Ovary (tissue), 3 donors: ENCODE data around the gene RASGEF1B.

Source experiments
- EP300 ChIP-seq: sonication (generic); formaldehyde crosslinking; IDR thresholded peaks from one replicate; pipeline ENCODE4 v1.6.1; 2017; ENCODE audit warnings: antibody characterized with exemption
- POLR2A ChIP-seq: fragments of 450-650 bp; IDR thresholded peaks from one replicate; pipeline ENCODE4 v1.6.1; 2017; ENCODE audit warnings: antibody characterized with exemption, mild to moderate bottlenecking, moderate library complexity
- TF ChIP-seq, protein P1 (sequence below), 3 donors: fragments of 450-650 bp in 2 of 3; fragments of 200-600 bp in 1 of 3; IDR thresholded peaks; one replicate each; pipeline versions ENCODE4 v1.5.1 to v1.8.0; 2016 to 2022; ENCODE audit warnings: antibody characterized with exemption in 3 of 3, mild to moderate bottlenecking in 1 of 3
- donor health status: DM: no; HTN: no; CAD: no.

DNA sequence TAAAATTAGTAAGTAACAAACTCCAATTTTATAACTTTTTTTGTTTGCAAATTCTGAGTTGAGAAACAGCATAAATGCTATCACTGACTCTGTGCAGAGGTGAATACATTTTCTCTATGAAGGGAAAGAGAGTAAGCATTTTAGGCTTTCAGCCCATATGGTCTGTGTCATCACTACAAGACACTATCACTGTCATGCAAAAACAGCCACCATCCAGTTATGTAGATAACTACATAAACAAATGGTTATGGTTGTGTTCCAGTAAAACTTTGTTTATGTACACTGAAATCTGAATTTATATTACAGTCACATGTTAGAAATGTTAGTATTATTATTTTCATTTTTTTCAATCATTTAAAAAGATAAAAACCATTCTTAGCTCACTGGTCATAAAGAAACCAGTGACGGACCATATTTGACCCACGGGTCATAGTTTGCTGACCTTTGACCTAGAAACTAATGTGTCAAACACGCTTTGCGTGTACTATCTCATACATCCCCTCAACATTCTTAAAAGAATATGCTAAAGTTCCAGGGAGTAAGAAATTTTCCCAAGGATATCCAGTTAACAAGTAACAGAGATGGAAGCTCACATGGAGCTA, 29.1 kb downstream of the RASGEF1B start:
- TF ChIP-seq, protein P1, sequence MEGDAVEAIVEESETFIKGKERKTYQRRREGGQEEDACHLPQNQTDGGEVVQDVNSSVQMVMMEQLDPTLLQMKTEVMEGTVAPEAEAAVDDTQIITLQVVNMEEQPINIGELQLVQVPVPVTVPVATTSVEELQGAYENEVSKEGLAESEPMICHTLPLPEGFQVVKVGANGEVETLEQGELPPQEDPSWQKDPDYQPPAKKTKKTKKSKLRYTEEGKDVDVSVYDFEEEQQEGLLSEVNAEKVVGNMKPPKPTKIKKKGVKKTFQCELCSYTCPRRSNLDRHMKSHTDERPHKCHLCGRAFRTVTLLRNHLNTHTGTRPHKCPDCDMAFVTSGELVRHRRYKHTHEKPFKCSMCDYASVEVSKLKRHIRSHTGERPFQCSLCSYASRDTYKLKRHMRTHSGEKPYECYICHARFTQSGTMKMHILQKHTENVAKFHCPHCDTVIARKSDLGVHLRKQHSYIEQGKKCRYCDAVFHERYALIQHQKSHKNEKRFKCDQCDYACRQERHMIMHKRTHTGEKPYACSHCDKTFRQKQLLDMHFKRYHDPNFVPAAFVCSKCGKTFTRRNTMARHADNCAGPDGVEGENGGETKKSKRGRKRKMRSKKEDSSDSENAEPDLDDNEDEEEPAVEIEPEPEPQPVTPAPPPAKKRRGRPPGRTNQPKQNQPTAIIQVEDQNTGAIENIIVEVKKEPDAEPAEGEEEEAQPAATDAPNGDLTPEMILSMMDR (IDR thresholded peaks at IDR 0.05), result no peak
- TF ChIP-seq POLR2A (no peak), EP300 (no peak)
